NT2/D1 (cell line): ENCODE measurements around the gene HES1.

Experiments
- DNase-seq: peaks from one replicate; pipeline ENCODE4 v3.0.0-alpha.2; 2011; ENCODE audit warnings: low read depth, low spot score
- H3K27me3 ChIP-seq: 2 replicates; pipeline ENCODE4 v1.6.0; 2011; ENCODE audit warnings: mild to moderate bottlenecking; ENCODE audit not compliant: insufficient read length, insufficient read depth
- H3K36me3 ChIP-seq: 2 replicates; pipeline ENCODE4 v1.6.1; 2011; ENCODE audit warnings: mild to moderate bottlenecking, low read length, mixed read lengths; ENCODE audit not compliant: insufficient read depth, insufficient read length
- H3K4me1 ChIP-seq: 2 replicates; pipeline ENCODE4 v1.5.1; 2011; ENCODE audit not compliant: insufficient read depth, insufficient read length
- H3K4me3 ChIP-seq: 2 replicates; pipeline ENCODE4 v1.5.1; 2011; ENCODE audit warnings: low read depth; ENCODE audit not compliant: insufficient read length
- H3K9ac ChIP-seq: 2 replicates; pipeline ENCODE4 v1.6.0; 2011; ENCODE audit warnings: low read depth; ENCODE audit not compliant: insufficient read length
- H3K9me3 ChIP-seq: 2 replicates; pipeline ENCODE4 v1.5.1; 2011; ENCODE audit warnings: mild to moderate bottlenecking, low read length; ENCODE audit not compliant: insufficient read depth
- SUZ12 ChIP-seq: IDR thresholded peaks from 2 replicates; pipeline ENCODE4 v1.6.1; 2011; ENCODE audit not compliant: insufficient read length, insufficient read depth; ENCODE audit errors: extremely low read depth
- YY1 ChIP-seq: IDR thresholded peaks from 2 replicates; pipeline ENCODE4 v1.6.1; 2011; ENCODE audit not compliant: insufficient read length, insufficient read depth
- ZNF274 ChIP-seq: IDR thresholded peaks from 2 replicates; pipeline ENCODE4 v1.6.1; 2011; ENCODE audit warnings: mild to moderate bottlenecking, low read depth, low read length

The HES1 gene

DNA sequence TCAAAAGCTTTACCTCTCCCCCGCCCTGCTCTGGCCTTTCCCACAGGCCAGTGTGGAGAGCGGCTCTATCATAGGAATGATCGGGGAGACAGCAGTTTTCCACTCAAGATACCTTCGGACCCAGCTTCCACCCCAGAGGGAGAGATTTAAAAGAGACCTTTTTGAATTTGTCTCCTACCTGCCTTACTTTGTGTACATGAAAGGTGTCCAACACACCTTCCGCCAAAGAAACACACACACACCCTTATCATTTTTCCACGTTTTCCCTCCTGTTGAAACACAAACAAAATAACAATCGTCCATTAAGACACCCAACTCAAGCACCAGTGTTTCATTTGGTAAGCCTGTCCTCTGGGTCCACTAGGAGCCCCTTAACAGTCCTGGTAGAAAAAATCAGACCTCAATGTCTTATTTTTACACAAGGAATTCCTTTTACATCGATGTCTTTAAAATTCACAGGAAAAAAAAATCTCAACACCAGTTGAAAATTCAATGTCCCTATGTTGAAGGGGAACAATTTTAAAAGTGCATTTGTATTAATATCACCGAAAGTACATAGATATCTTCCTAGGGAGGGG lies 4.0 kb downstream of the HES1 start:
- no peak for TF ChIP-seq ZNF274
- no peak for TF ChIP-seq SUZ12
- no peak for TF ChIP-seq YY1
- H3K4me1 ChIP-seq: peaks cover 10% of the 10 kb centered on the region
- H3K27me3 ChIP-seq: no peaks in the 10 kb centered on the region
- H3K9me3 ChIP-seq: no peaks in the 10 kb centered on the region
- peak overlapping the region; percentile 68 for H3K9ac ChIP-seq
- DNase-seq: no peak
- peaks cover 23% of the 10 kb centered on the region for H3K36me3 ChIP-seq
- H3K4me3 ChIP-seq: no peak overlapping the region

DNA sequence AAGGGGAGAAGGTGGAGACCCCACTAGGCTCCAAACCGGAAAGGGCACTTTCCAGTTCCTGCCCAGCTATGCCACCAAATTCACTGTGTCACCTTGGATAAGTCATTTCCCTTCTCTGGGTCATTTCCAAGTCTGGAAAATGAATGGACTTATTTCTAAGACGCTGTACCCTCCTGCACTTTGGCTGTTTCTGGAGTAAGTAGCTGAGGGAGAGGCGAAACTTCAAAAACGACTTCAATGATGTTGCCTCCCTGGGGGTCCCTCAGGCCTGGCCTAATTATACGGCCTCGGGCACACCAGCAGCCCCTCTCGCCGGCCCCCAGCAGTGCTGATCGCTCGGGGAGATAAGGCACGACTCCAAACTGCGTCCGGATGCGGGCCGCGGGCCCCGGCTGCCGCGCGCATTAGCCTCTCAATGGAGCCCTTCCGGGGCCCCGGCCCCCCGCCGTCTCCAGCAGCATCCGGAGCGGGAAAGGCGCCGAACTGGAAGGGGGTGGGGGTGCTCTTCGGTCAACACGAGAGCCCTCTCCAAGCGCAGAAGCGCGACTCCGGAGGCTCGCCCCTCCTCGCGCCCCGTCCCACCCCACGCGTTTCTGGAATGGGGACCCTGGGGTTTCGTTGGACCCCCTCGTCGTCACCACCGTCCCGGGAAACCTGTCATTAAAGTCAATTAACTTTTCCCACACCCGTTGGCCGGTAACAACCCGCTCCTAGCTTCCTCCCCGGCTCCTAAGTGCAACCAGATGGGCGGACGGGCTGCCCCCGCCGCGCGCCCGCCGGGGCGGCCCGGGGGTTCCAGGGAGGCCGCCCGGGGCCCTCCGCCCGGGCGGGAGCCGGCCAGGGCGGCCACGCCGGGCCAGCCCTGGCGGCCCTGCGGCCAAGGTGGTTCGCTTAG lies 4.8 kb downstream of the HES1 start:
- Histone ChIP-seq H3K9ac (peak overlapping the region; percentile 76), H3K27me3 (no peaks in the 10 kb centered on the region), H3K4me1 (peaks cover 10% of the 10 kb centered on the region), H3K9me3 (no peaks in the 10 kb centered on the region), H3K36me3 (peaks cover 23% of the 10 kb centered on the region), H3K4me3 (no peak overlapping the region)
- peak; percentile 76 for DNase-seq
- TF ChIP-seq SUZ12 (no peak), YY1 (no peak), ZNF274 (no peak)

DNA sequence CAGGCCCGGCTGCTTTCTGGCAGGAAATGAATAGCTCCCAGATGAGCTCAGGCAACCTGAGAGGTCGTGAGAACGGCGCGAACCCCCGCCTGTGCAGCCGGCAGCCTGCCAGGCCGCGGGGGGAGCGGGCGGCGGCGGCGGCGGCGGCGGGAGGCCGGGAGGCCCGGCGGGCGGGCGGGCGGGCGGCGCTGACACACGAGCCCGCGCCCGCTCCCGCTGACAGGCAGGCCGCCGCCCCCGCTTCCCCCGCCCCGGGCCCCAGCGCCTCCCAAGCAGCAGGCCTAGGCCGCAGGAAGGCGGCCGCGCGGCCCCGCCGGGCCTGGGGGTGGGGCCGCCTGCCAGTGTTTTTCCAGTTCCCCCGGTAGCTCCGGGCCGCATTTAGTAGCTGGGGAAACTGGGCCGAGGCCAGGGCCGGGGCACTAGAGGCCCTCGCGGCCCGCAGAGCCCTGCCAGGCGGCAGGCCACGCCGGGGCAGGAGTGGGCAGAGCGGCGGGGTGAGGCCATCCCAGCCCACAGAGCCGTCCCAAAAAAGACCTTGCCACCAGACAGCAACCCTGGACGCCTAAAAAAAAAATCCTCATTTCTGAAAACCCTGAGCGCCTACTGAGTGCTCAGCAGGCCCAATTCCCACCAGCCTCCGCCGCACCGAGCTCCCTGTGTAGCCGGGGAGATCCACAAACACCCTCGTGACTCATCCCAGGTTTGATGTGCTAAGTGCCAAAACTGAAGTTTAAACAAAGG lies 5.6 kb downstream of the HES1 start:
- Histone ChIP-seq H3K4me3 (peak overlapping the region; percentile 17), H3K27me3 (peaks cover 2% of the 10 kb centered on the region), H3K4me1 (peaks cover 10% of the 10 kb centered on the region), H3K36me3 (peaks cover 23% of the 10 kb centered on the region), H3K9me3 (no peaks in the 10 kb centered on the region), H3K9ac (peak overlapping the region; percentile 78)
- TF ChIP-seq SUZ12: no peak
- peak; percentile 81 for DNase-seq

DNA sequence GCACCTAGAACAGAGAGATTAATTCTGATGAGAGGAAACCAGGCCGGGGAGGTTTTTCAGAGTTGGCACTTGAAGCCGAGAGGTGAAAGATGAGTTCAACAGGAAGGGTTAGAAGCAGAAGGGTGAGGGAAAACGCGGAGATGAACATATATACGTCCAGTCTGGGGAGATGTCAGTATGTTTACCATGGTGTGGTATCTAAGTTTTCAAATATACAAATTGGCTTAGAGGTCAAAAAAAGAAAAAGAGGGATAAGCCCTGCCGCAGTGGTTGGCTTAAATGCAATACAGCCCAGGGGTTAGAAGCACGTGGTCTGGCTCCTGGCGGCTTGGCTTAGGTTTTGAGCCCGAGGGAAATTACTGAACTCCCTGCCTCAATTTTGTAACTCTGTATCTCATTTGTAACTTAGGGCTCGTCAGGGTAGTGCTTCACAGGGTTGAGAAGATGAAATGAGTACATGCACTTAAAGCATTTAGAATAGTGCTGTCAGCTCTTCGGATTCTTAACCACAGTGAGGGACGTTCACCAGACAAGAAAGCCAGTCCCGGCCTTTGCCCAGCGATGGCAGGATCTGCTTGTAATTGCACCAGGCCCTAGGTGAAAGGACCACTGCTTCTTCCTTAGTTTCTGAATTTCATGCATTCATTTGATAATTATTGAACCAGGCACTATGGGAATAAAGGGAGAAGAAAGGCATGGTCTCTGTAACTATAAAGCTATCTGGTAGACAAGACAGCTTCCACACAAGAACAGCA lies 6.4 kb downstream of the HES1 start:
- Histone ChIP-seq H3K36me3 (peaks cover 16% of the 10 kb centered on the region), H3K4me3 (peak overlapping the region; percentile 17), H3K9ac (peak overlapping the region; percentile 78), H3K27me3 (peaks cover 8% of the 10 kb centered on the region), H3K4me1 (peaks cover 10% of the 10 kb centered on the region), H3K9me3 (no peaks in the 10 kb centered on the region)
- no peak for DNase-seq
- no peak for TF ChIP-seq YY1
- no peak for TF ChIP-seq SUZ12
- no peak for TF ChIP-seq ZNF274

DNA sequence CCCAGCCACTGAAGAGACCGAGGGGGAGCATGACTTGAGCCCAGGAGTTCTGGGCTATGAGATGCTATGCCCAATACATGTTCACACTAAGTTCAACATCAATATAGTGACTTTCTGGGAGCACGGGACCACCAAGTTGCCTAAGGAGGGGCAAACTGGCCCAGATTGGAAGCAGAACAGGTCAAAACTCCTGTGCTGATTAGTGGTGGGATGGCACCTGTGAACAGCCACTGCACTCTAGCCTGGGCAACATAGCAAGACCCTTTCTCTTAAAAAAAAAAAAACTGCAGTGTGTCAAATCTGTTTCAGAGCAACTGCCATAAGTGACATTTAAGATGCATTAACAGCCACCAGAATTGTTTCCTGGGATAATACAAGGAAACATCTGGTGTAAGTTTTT lies 9.8 kb downstream of the HES1 start:
- Histone ChIP-seq H3K4me3 (no peak overlapping the region), H3K27me3 (peaks cover 16% of the 10 kb centered on the region), H3K4me1 (peaks cover 12% of the 10 kb centered on the region), H3K36me3 (no peaks in the 10 kb centered on the region), H3K9me3 (no peaks in the 10 kb centered on the region), H3K9ac (no peak overlapping the region)
- no peak for DNase-seq
- no peak for TF ChIP-seq ZNF274
- no peak for TF ChIP-seq YY1
- no peak for TF ChIP-seq SUZ12

DNA sequence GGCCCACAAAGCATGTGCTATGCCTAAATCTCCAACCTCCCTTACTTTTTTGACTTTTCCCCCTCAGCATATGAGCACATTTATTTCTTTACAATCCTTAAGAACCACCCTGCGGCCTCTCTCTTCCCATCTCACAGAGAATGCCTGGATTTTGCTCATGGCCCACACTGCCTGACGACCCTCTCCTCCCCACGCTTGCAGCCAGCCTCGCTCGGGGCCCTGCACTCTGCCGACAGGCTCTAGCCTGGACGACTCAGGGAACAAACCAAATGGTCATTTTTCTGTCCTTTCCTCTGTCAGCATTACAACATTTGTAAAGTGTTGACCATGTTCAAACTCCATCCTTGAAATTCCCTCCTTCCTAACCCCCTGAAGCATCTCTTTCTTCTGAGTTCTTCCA lies 11.7 kb downstream of the HES1 start:
- Histone ChIP-seq H3K4me3 (no peak overlapping the region), H3K36me3 (no peaks in the 10 kb centered on the region)

DNA sequence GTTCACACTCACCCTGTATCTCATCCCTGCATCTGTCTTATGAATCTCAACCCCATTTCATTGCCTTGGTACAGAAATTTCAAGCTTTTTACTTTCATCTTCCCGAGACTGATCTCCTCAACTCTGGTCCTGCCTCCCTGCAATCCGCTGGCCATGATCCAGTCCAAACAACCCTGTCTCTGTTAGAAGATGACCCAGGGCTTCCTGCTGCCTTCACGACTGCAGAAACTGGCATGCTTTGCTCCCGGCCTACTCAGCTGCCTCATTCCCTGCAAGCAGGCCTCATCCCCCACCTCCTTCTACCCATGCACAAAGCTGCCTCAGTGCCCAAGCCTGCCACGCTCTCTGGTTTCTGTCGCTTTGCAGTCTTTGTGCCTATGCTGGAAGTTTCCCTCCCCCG lies 12.4 kb downstream of the HES1 start:
- no peak for DNase-seq
- no peak for TF ChIP-seq SUZ12
- no peak for TF ChIP-seq YY1

More for the DNA sequence above, 11.7 kb downstream of the HES1 start:
- H3K27me3 ChIP-seq: peaks cover 16% of the 10 kb centered on the region
- TF ChIP-seq SUZ12: no peak
- no peak overlapping the region for H3K9ac ChIP-seq
- no peaks in the 10 kb centered on the region for H3K9me3 ChIP-seq
- peaks cover 5% of the 10 kb centered on the region for H3K4me1 ChIP-seq
- DNase-seq: no peak

More for the DNA sequence above, 12.4 kb downstream of the HES1 start:
- H3K36me3 ChIP-seq: no peaks in the 10 kb centered on the region
- H3K4me1 ChIP-seq: peaks cover 4% of the 10 kb centered on the region
- peaks cover 16% of the 10 kb centered on the region for H3K27me3 ChIP-seq
- H3K4me3 ChIP-seq: no peak overlapping the region
- no peak overlapping the region for H3K9ac ChIP-seq
- H3K9me3 ChIP-seq: no peaks in the 10 kb centered on the region
